Stimulated activated CD8-positive, alpha-beta memory T cell treated with anti-CD3 and anti-CD28 coated beads, Interleukin-15, amount 100 ng/mL, for 4 hours (primary cell): ENCODE measurements around the gene RGMB.

Experiments used
- DNase-seq, 2 donors: peaks; one replicate each; pipeline ENCODE4 v3.0.0-alpha.2; 2020; ENCODE audit warnings: low read depth in 2 of 2

Gene RGMB

GRCh38 chr5:98827161-98827560 is 53.7 kb downstream of the RGMB start:
- no peak for DNase-seq

- no peak for DNase-seq
Measured at GRCh38 chr5:98827588-98828284, 54.3 kb downstream of the RGMB start.

GRCh38 chr5:98836175-98836574 is 62.7 kb downstream of the RGMB start:
- no peak for DNase-seq

DNA sequence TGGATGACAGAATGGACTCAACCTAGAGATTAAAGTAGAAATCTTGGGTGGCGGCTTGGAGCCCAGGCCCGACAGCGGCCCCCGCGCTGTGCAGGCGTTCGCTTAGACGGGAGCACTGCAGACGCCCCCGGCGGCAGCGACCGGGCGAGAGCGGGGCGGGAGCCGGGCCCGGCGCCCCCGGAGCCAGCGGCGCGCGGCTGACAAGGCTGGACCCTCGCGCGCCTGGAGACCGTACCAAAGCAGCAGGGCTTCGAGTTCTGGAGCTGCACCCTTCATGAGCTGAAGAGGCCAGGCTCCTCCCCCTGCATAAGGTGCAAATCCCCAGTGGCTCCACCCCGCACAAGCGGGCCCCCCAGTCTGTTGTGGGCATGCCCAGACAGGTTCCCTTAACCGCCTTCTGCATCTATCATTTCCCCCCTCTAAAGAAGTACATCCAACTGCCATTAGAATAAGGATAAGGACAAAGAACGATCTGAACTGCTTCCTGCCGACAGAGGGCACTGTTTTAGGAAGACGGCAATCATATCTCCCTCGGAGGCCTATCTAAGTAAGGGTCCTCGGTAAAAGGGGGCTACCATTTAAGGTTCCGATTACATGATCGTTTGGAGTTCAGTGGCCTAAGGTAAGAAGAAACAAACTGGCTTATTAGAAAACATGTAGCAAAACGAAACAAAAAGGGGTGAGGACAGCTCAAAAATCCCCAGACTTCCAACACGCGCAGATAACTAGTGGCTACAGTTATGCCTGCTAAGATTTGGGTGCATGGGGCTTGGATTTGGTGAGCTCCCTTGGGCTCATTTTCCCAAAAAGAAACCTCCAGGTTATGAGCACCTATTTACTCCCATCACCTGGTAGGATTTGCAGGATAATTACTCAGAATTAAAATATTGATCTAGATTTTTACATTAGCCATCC is 66.3 kb downstream of the RGMB start:
- DNase-seq: no peak

DNA sequence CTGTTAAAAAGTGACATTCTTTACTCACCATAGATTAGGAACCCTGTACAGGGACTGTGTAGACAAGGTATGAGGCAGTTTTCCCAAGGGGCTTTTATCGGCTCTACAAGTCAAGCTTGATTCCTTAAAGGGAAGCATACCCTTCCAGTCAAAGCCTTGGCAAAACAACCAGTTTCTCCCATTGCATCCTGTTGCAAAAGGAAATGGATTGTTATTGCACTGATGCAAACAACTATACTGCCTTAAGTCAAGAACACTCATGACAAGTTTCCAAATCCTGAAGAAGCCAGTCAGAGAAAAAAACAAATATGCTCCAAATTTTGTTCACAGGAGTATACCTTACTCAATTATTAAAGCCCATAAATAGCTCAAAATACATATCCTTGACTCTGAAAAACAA is 67.5 kb downstream of the RGMB start:
- DNase-seq: no peak

DNA sequence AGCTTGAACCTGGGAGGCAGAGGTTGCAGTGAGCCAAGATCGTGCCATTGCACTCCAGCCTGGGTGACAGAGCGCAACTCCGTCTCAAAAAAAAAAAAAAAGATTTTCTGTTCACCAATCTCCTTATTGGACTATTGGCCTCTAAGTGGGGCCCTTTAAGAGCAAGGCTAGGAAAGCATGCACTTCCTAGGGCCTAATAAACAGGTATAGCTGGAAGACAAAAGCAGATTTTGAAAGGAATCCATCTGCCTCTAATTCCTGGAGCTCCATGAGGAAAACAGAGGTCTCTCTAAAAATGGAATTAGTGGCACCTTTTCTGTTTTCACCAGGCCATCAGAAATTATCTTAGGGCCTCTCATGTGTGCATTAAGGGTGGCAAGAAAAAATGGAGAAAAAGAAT is 70.0 kb downstream of the RGMB start:
- no peak for DNase-seq

GRCh38 chr5:98844865-98845264 is 71.4 kb downstream of the RGMB start:
- DNase-seq: no peak

GRCh38 chr5:98845878-98846277 is 72.4 kb downstream of the RGMB start:
- DNase-seq: no peak
